NK-92 (cell line): ENCODE results near the gene EEF1AKMT1.

Experiments
- DNase-seq: peaks from one replicate; lab custom pipeline; 2025; ENCODE audit not compliant: unreplicated experiment; lab: John Stamatoyannopoulos, UW

The EEF1AKMT1 gene

GRCh38 chr13:20720499-20720898 lies 53.3 kb downstream of the EEF1AKMT1 start:
- DNase-seq: no peak

GRCh38 chr13:20719783-20720182 lies 54.0 kb downstream of the EEF1AKMT1 start:
- DNase-seq: no peak

GRCh38 chr13:20718958-20719566 lies 54.7 kb downstream of the EEF1AKMT1 start:
- no peak for DNase-seq

GRCh38 chr13:20717581-20718542 lies 55.9 kb downstream of the EEF1AKMT1 start:
- DNase-seq: no peak

- DNase-seq: no peak
Observed at GRCh38 chr13:20716951-20717350, 56.8 kb downstream of the EEF1AKMT1 start.

GRCh38 chr13:20715330-20715712 lies 58.4 kb downstream of the EEF1AKMT1 start:
- no peak for DNase-seq

- no peak for DNase-seq
Observed at GRCh38 chr13:20714563-20715329, 59.0 kb downstream of the EEF1AKMT1 start.

- DNase-seq: no peak
Observed at GRCh38 chr13:20714161-20714560, 59.6 kb downstream of the EEF1AKMT1 start.

- DNase-seq: no peak
Observed at GRCh38 chr13:20713751-20714150, 60.0 kb downstream of the EEF1AKMT1 start.

GRCh38 chr13:20713014-20713376 lies 60.8 kb downstream of the EEF1AKMT1 start:
- no peak for DNase-seq

- DNase-seq: no peak
Observed at GRCh38 chr13:20711301-20712044, 62.3 kb downstream of the EEF1AKMT1 start.

- no peak for DNase-seq
Observed at GRCh38 chr13:20709782-20710181, 64.0 kb downstream of the EEF1AKMT1 start.

- no peak for DNase-seq
Observed at GRCh38 chr13:20709369-20709768, 64.4 kb downstream of the EEF1AKMT1 start.

GRCh38 chr13:20708216-20708615 lies 65.5 kb downstream of the EEF1AKMT1 start:
- no peak for DNase-seq

GRCh38 chr13:20706661-20707060 lies 67.1 kb downstream of the EEF1AKMT1 start:
- no peak for DNase-seq

- DNase-seq: no peak
Observed at GRCh38 chr13:20704459-20705069, 69.2 kb downstream of the EEF1AKMT1 start.

GRCh38 chr13:20703780-20704458 lies 69.8 kb downstream of the EEF1AKMT1 start:
- DNase-seq: no peak

GRCh38 chr13:20702915-20703779 lies 70.6 kb downstream of the EEF1AKMT1 start, which contains the start of gene IL17D:
IL17D (plus strand) TSS chr13:20703699; CDS start chr13:20704002, 303 bp downstream.
- no peak for DNase-seq

- DNase-seq: no peak
Observed at GRCh38 chr13:20702530-20702914, 71.2 kb downstream of the EEF1AKMT1 start.
